ENCODE measurements around the gene SLC12A5.
"Not testable (repeated sequence)": the region's sequence is repeated elsewhere in the genome, so short reads cannot be mapped to it uniquely, and the experiment has no call there.

The SLC12A5 gene

DNA sequence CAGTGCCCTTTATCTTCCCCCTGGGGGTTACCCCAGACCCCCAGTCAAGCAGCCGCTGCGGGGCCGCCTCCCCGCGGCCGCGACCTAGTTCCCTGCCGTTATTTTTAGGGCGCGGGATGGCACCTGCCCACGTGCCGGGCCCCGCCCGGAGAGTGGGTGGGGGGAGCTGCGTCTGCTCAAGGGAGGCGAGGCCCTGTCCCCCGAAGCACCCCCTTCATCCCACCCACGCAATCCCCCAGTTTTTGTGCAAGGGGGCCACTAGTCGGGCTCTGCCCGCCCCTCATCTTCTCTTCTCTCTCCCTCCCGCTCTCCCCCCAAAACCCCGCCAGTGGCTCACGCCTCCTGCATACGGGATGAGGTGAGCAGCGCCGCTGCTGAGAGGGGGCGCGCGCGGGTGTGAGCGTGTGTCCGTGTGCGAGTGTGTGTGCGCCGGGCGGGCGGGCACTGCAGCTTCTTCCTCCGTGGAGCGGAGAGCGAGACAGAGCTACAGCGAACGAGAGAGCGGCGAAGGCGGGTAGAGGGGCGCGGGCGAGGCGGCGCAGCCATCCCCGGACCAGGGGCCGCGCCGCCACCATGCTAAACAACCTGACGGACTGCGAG, at the start of gene SLC12A5:
TSS of gene SLC12A5 (plus strand) at position 444 of the 600 bp plus-strand sequence. CDS start at position 574, 130 bp downstream.
- DNase-seq (ENCODE audit: low read depth), result no peak

DNA sequence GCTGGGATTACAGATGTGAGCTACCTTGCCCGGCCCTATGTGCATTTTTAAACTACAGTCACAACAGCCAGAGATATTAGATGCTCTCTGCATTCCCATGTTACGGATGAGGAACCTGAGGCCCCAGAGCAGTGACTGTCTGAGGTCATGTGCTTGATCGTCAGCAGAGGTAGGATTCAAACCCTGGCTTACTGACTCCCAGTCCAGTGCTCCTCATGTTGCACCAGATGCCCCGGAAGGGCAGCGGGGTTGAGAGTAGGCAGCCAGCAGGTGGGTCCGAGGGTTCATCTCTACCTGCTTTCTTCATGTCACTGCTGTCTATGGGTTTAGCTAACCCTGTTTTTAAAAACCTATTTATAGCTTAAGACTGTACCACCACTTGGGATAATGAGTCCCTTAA, 47.8 kb upstream of the SLC12A5 start:
- no peak for DNase-seq (ENCODE audit: low read depth)

DNA sequence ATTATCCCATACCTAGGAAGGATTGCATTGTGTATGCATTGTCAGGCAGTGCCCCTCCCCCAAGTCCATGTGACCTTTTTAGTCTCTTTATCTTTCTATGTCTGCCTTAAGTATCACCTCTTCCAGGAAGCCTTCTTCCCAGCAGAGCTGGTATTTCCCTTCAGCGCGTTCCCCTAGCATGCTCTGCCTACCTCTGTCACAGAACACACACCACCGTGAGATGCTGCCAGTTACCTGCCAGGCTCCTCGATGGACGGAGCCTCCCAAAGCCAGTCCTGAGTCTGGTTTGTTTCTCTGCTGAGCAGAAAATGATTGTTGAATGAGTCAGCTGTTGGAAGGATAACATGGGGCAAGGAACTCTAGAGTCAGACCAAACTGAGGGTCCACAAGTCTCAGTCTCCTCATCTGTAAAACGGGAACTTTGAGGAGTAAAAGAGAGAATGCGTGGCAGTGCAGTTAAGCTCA, 45.7 kb upstream of the SLC12A5 start:
- DNase-seq (ENCODE audit: low read depth), result no peak

DNA sequence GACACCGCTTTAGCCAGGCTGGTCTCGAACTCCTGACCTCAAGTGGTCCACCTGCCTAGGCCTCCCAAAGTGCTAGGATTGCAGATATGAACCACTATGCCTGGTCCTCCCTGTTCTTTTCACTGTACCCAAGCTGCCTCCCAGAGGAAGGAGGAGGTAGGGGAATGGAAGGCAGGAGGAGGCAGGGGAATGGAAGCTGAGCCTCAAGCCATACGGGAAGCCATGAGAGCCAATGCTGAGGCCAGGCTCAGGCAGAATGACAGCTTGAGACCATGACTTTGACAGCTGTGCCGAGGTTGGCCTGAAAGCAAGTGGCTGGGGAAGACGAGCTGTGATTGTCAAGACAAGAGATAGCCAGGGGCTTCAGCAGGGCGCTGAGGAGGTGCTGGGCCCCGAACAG, 43.4 kb upstream of the SLC12A5 start:
- no peak for DNase-seq (ENCODE audit: low read depth)

DNA sequence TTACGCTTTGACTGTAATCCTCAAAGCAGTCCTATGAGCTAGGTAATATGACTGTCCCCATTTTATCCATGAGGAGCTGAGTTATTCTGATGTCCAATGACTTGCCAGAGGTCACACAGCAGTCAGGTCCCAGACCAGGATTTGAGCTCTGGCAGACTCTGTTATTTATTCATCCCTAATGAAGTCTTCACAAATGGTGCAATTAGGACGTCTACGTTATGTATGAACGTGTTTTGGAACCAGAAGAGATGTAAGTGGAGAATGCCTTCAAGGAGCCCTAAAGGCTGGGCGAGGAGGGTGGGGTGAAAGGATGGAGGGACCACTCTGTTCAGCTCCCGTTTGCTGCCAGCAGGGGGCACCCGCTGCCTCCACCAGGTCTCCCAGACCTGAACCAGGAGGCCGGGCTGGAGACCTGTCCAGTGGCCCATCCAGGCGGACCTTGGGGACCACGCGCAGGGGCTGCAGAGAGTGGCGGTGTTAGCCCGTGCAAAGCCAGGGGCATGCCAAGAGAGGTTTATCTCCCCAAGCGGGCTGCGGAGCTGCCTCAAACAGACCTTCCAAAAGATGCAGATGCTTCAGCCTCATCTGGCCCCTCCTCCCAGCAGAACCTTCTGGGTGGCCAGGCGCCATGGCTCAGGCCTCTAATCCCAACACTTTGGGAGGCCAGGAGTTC, 41.8 kb upstream of the SLC12A5 start:
- peak; percentile 72 for DNase-seq (ENCODE audit: low read depth)

DNA sequence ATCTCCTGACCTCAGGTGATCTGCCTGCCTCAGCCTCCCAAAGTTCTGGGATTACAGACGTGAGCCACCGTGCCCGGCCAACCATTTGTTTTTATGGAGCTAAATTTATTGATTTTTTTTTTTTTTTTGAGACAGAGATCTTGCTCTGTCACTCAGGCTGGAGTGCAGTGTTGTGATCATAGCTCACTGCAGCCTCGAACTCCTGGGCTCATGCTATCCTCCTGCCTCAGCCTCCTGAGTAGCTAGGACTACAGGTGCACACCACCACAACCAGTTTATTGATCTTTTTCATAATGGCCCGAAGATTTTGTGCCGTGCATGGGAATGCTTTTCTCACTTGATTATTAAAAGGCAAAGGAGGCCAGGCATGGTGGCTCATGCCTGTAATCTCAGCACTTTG, 40.2 kb upstream of the SLC12A5 start:
- DNase-seq (ENCODE audit: low read depth), result not testable (repeated sequence)

DNA sequence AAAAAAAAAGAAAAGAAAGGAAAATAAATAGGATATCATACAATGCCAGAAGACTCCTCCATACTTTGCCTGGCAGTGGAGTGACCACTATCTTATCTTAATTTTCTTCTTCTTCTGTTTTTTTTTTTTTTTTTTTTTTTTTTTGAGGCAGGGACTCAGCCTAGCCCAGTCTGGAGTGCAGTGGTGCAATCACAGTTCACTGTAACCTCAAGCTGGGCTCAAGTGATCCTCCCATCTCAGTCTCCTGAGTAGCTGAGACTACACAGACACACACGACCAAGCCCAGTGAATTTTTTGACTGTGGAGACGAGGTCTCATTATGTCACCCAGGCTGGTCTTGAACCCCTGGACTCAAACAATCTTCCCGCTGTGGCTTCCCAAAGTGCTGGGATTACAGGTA, 37.4 kb upstream of the SLC12A5 start:
- no peak for DNase-seq (ENCODE audit: low read depth)

DNA sequence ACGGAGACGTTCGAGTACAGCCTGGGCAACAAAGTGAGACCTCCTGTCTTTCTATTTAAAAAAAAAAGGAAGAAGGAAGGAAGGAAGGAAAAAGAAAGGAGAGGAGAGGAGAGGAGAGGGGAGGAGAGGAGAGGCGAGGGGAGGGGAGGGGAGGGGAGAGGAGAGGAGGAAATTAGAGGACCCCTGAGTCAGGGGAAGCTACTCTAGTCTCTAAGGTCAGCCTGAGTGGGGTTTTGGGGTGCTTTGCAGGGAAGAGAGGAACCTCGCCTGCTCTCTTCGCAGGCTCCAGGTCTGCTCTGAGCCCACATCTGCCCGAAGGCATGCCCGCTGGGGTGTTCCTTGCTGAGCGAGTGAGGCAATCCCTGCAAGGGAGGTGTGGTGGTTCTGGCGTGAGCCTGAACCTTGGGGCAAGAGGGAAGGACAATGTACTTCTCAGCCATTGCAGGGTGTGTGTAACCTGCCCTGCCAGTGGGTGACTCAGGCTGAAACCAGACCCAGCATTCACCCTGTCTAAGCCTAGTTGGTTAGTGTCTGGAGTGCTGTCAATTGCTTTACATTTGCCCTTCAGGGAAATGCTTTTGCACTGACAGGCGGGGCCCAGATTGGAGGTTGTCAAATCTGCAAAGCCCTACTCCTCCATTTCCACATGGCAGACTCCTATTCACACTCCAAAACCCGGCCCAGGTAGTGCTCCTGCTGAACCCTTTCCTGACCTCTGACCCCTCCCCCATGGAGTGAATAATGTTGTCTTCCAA, 35.6 kb upstream of the SLC12A5 start:
- no peak for DNase-seq (ENCODE audit: low read depth)

DNA sequence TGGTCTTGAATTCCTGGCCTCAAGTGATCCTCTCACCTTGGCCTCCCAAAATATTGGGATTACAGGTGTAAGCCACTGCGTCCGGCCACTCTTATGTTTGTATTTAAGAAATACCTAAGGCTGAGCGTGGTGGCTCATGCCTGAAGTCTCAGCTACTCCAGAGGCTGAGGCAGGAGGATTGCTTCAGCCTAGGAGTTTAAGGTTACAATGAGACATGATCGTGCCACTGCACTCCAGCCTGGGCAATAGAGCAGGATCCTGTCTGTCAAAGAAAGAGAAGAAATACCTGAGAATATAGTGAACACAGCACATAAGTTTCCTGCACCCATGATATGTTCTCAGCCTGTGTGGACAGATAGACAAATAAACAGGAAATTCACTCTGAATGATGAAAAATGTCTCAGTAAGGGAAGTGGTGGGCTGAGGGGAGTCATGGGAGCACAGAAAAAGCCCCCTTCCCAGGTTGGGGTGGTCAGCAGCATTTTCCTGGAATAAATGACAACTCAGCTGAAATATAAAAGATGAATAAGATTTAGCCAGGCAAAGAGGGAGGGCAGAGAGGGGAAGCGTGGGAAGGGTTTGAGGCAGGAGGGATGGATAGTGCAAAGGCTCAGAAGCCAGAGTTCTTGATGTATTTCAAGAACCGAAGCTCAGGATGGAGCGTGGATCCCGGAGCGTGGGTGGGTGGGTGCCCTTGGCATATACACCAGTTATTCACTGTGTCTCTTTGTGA, 34.1 kb upstream of the SLC12A5 start:
- no peak for DNase-seq (ENCODE audit: low read depth)

DNA sequence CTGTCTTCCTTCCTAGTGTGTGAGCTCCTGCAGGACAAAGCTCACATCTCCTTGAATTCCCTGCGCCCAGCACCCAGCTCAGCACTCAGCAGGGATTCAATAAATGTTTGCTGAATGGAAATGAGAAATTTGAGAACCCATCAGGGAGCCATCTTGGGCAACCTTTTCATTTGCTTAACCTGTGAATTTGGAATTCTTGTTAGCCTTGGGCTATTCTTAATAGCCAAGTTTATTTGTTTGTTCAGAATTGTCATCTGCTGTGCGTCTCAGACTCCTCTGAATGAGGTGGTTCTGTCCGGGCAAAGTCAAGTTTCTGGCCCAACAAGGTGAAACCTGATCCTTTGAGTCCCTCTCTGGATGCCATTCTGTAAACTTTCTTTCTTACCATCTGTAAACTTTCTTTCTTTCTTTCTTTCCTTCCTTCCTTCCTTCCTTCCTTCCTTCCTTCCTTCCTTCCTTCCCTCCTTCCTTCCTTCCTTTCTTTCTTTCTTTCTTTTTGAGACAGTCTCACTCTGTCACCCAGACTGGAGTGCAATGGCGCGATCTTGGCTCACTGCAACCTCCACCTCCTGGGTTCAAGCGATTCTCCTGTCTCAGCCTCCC, 33.4 kb upstream of the SLC12A5 start:
- not testable (repeated sequence) for DNase-seq (ENCODE audit: low read depth)

DNA sequence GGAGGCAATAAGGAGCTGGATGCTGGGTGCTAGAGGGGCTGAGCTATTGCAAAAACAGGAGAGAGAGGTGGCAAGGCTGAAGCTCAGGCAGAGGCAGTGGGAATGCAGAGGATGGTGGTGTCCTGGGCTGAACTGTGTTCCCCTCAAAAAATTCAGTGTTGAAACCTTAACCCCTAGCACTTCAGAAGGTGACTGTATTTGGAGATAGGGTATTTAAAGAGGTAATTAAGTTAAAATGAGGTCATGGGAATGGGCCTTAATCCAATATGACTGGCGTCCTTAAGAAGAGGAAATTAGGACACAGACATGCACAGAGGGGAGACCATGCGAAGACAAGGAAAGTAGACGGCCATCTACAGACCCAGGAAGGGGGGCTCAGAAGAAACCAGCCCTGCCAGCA, 31.8 kb upstream of the SLC12A5 start:
- no peak for DNase-seq (ENCODE audit: low read depth)

DNA sequence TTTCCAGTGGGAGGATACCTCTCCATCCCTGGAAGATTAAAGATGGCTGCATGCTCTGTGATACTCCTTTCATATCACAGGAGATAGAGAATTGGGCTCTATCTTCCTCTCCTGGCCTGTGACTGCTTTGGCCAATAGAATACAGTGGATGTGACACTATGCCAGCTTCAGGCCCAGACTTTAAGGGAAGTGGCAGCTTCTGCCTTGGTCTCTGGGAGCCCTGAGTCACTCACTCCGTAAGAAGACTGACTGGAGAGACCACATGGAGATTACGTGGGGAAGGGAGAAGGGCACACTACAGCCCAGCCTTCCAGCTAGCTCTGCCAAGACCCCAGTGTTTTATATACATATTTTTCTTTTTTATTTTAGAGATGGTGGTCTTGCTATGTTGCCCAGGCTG, 30.7 kb upstream of the SLC12A5 start:
- DNase-seq (ENCODE audit: low read depth), result no peak

DNA sequence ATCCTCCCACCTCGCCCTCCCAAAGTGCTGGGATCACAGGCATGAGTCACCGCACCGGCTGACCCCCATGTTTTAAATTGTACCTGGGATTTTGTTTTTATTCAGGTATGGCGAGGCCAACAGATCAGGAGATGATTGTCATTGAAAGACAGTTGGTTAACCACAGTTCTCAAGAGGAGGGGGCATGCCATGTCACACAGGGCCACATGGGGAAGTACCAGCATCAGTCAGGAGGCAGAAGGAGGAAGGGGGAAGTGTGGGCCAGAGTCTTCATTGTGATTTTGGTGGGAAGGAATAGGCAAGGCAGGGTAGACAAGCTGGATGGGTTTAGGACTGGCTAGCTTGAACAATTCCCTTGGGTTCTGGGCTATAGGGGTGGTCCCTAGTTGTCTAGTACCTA, 30.3 kb upstream of the SLC12A5 start:
- no peak for DNase-seq (ENCODE audit: low read depth)

DNA sequence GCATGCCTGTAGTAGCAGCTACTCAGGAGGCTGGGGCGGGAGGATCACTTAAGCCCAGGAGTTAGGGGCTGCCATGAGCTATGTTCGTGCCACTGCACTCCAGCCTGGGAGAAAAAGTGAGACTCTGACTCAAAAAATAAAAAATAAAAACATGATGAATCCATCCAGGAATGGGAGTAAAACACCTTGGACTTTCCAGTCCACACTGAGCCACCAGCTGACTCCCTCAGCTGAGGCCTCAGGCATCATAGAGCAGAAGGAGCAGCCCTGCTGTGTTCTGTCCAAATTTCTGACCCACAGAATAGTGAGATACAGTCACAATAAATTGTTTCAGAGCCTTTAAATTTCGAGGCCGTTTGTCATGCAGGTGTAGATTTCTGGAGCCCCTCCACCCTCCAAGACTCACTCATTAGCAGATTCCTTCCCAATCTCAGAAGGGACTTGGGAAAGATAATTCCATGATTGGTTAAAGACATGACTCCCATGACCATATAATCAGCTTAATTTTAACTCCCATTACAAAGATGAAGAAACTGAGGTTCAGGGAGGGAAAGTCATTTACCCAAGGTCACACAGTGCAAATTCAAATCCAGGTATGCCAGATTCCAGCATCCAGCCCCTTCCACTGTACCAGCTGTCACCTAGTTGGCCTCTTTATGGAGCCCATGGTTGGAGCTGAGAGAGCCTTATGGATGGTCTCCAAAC, 29.3 kb upstream of the SLC12A5 start:
- no peak for DNase-seq (ENCODE audit: low read depth)

DNA sequence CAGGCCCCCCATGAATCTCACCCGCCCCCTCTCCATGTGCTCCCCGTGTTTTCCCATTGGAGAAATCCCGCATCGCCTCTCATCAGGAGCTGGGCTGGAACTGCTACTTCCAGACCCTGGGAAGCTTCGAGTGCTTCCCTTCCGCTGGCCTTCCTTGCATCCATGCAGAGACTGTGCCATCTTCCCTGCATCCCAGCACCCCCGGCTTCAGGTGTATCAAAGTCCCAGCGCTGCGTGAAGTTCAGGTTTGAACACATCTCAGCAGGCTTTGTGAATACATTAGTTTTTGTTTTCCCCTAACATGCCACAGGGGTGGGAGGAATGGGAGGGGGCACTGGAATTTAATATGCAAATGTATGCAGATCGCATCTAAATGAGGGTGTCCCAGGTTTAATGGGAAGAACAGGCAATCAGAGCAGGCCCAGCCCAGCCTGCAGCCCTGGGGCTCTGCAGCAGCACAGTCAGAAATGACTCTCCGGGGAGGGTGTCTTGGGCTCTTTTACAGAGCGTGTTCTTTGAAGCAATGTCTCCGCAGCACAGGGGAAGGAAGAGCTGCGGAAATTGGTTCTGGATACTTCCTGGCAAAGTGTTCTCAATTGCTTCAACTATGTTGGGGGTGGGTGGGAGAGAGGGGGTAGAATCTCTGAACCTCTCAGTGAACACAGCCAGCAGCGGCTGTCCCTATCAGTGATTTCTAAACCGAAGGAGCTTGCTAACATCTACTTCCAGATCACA, 28.6 kb upstream of the SLC12A5 start:
- no peak for DNase-seq (ENCODE audit: low read depth)

DNA sequence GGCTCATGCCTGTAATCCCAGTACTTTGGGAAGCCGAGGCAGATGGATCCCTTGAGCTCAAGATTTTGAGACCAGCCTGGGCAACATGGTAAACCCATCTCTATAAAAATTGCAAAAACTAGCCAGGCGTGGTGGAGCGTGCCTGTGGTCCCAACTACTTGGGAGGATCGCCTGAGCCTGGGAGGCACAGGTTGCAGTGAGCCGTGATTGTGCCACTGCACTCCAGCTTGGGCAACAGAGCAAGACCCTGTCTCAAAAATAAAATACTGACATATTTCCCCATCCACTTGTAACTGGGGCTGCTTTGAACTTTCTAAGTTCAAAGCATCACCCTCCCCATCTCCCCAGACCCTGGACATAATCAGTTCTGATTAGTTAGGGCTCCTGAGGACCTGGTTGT, 27.5 kb upstream of the SLC12A5 start:
- no peak for DNase-seq (ENCODE audit: low read depth)

DNA sequence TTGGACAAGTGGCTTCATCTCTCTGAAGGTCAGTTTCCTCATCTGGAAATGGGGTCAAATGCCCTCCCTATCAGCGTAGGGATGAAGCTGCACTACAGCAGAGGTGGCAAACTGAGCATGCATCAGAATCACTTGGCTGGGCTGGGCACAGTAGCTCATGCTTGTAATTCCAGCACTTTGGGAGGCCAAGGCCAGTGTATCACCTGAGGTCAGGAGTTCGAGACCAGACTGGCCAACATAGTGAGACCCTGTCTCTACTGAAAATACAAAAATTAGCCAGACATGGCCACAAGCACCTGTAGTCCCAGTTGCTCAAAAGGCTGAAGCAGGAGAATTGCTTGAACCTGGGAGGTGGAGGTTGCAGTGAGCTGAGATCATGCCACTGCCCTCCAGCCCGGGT, 27.0 kb upstream of the SLC12A5 start:
- no peak for DNase-seq (ENCODE audit: low read depth)

DNA sequence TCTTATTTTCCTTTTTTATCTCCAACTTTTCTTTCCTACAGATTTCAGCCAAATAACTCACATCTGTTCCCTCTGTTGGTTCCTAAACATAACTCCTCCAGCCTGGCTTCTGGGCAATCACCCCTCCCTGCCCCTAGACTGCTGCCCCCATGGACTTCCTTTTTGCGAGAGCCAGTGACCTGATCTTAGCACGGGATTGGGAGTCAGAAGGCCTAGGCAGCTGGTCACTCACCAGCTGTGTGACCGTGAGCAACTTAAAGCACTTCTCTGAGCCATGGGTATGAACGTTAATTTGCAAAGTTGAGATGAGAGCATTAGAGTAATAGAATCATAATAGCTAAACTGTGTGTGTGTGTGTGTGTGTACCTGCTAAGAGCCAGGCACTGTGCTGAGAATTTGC, 24.8 kb upstream of the SLC12A5 start:
- DNase-seq (ENCODE audit: low read depth), result no peak

DNA sequence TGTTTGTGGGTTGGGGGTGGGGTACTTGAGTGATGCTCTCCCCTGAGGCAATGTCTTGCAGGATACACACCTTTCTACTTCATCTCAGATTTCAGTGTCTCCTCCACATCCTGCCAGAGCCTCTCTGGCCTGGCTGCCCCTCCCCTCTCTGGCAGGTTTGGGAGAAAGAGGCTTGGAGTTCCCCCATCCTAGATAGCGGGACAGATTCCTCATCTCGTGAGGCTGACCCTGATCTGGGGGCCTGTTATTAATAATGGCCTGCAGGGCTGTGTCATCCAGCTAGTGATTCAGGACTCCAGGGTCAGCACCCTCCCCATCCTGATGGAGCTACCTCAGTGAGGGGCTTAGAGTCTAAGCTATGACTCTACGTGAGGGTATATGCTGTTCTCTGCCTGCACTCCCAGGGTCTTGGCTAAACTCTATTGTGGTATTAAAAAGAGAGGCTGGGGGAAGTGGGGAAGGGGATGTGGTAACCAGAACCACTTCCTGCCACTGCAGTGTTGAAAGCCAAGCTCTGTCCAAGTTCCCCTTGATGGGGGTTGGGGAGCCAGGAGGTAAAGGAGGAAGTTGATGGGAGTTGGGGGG, 24.0 kb upstream of the SLC12A5 start:
- no peak for DNase-seq (ENCODE audit: low read depth)

DNA sequence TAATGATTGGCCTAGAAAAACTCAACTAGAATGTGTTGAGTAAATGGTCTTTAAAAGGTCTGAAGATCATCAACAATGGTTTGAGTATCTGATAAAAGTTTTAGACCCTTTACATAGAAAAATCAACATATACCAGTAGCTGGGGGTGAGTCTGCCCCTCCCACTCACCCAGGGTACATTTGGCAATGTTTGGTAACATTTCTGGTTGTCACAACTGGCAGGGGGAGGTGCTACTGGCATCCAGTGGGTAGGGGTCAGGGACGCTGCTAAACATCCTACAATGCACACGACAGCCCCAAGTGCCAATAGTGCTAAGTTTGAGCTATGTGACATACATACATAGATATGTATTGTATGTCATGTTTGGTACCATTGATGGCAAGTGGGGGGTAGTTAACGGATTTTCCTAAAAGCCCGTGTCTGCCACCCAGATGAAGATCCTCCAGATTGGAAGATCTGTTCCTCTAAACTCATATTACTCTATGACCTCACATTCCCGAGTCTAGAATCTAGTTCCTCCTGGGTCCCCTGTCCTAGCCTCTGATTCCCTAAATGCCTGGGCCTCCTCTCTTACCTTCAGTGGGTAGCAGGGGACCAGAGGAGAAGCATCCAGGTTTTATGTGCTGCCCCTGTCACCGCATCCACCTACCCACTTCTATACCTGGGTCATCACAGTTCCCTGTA, 22.9 kb upstream of the SLC12A5 start:
- DNase-seq (ENCODE audit: low read depth), result no peak

Measured in activated T-cell treated with anti-CD3 and anti-CD28 coated beads for 1 hour (primary cell).